Prostate gland (tissue), 2 donors: ENCODE results near the gene LRBA. TPM values are rescaled to one million over a fixed set of nuclear protein-coding genes. Genes with fewer than 3 reads are reported as not detected.

Experiments
- DNase-seq: peaks from one replicate; pipeline ENCODE4 v3.0.0-alpha.2; 2019; ENCODE audit warnings: low spot score
- H3K27ac ChIP-seq, 2 donors: fragments of 200-600 bp; sonication (generic); 2 replicates each; pipeline ENCODE4 v1.5.1; 2017 to 2019
- H3K27me3 ChIP-seq: fragments of 200-600 bp; sonication (generic); replicated peaks from 2 replicates; pipeline ENCODE4 v1.5.1; 2019; ENCODE audit not compliant: insufficient read depth
- H3K36me3 ChIP-seq, 2 donors: fragments of 200-600 bp; sonication (generic); 1 replicate in 1 of 2; 2 replicates in 1 of 2; pipeline versions ENCODE4 v1.5.1 to v1.8.1; 2017 to 2019
- H3K4me1 ChIP-seq: fragments of 200-600 bp; sonication (generic); replicated peaks from 2 replicates; pipeline ENCODE4 v1.5.1; 2019
- H3K4me3 ChIP-seq, 2 donors: fragments of 200-600 bp; sonication (generic); 2 replicates each; pipeline ENCODE4 v1.5.1; 2017 to 2019
- H3K9me3 ChIP-seq: fragments of 200-600 bp; sonication (generic); 2 replicates; pipeline ENCODE4 v1.5.1; 2017
- POLR2A ChIP-seq: fragments of 450-650 bp; IDR thresholded peaks from one replicate; pipeline ENCODE4 v1.6.1; 2016; ENCODE audit warnings: antibody characterized with exemption, mild to moderate bottlenecking
- POLR2AphosphoS5 ChIP-seq: sonication (generic); formaldehyde crosslinking; IDR thresholded peaks from one replicate; pipeline ENCODE4 v1.6.1; 2017; ENCODE audit warnings: antibody characterized with exemption
- WGBS: methylation state at CpG from one replicate; pipeline ENCODE4 v1.1.5; 2018; 5-methylcytosine and 5-hydroxymethylcytosine counted together
- intact Hi-C: fragments of 100-400 bp; cut with DNase I; formaldehyde crosslinking; loops from one replicate; pipeline ENCODE4 v1.14.2; 2022
- total RNA-seq, 2 donors: library from RNA; depleted of rRNA; stranded (reverse); fragments of >200 nt; gene quantifications; one replicate each; pipeline ENCODE4 v1.1.0, GENCODE V29; 2016
- TF ChIP-seq, protein P1 (sequence below), 4 experiments: fragments of 200-600 bp in 2 of 4; fragments of 450-650 bp in 2 of 4; sonication (generic) in 2 of 4; IDR thresholded peaks; 1 replicate in 3 of 4; 2 replicates in 1 of 4; pipeline ENCODE4 v1.5.1; 2016 to 2019; ENCODE audit warnings: antibody characterized with exemption in 4 of 4, mild to moderate bottlenecking in 2 of 4, moderate library complexity in 2 of 4

Gene LRBA
- total RNA-seq, 2 donors from 2014 or later = 69.8 to 79.8 TPM

DNA sequence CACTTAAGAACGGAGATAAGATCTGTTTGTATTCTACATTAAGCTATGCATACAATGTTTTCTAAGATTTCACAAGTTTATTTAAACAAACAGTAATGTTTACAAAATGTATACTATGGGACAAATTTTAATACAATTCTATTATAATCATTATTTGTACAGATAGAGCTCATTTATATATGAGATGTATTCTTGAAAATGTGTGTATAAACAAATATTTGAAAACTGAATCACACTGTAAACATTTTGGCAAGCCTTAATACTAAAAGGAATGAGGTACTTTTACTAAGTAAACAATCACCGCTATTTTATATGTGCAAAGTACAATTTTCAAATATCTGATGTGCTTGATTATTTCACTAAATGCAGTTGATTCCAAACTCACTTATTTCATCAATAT, 552.3 kb downstream of the LRBA start:
- intact Hi-C loops = no loop called here
- H3K36me3 ChIP-seq = no peaks in the 10 kb centered on the region
- H3K4me1 ChIP-seq = no peaks in the 10 kb centered on the region
- no peaks in the 10 kb centered on the region for H3K27me3 ChIP-seq
- H3K4me3 ChIP-seq = no peak overlapping the region
- no peak for DNase-seq
- 56% methylated on average over 2 of the region's 2 CpGs for WGBS
- H3K27ac ChIP-seq = no peak overlapping the region
- TF ChIP-seq POLR2A (no peak), POLR2AphosphoS5 (no peak)
- TF ChIP-seq, protein P1, sequence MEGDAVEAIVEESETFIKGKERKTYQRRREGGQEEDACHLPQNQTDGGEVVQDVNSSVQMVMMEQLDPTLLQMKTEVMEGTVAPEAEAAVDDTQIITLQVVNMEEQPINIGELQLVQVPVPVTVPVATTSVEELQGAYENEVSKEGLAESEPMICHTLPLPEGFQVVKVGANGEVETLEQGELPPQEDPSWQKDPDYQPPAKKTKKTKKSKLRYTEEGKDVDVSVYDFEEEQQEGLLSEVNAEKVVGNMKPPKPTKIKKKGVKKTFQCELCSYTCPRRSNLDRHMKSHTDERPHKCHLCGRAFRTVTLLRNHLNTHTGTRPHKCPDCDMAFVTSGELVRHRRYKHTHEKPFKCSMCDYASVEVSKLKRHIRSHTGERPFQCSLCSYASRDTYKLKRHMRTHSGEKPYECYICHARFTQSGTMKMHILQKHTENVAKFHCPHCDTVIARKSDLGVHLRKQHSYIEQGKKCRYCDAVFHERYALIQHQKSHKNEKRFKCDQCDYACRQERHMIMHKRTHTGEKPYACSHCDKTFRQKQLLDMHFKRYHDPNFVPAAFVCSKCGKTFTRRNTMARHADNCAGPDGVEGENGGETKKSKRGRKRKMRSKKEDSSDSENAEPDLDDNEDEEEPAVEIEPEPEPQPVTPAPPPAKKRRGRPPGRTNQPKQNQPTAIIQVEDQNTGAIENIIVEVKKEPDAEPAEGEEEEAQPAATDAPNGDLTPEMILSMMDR (IDR thresholded peaks at IDR 0.05) = no peak
- no peaks in the 10 kb centered on the region for H3K9me3 ChIP-seq

DNA sequence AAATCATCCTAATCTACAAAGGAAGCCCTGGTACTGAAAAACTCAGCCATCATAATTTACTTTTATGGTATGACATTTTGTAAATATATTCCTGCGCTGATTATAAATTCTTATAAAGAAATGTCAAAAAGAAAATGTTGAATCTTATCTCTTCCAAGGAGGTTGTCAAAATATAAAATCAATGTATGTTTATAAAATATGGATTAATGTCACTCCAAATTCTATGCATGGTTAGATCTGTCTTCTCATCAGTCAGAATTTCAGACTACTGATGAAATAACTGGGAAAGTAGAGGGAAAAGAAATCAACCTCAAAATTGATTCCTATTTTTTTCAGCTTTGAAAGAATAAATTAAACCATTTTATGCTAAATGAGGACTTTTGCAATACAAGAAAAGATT, 553.1 kb downstream of the LRBA start:
- WGBS = 96% methylated on average over 1 of the region's 1 CpG
- no peak for DNase-seq
- Histone ChIP-seq H3K36me3 (no peaks in the 10 kb centered on the region), H3K4me1 (no peaks in the 10 kb centered on the region), H3K27ac (no peak overlapping the region), H3K4me3 (no peak overlapping the region), H3K27me3 (no peaks in the 10 kb centered on the region), H3K9me3 (no peaks in the 10 kb centered on the region)
- intact Hi-C loops = no loop called here
- TF ChIP-seq, protein P1 (IDR thresholded peaks at IDR 0.05) = no peak
- TF ChIP-seq POLR2A (no peak), POLR2AphosphoS5 (no peak)

DNA sequence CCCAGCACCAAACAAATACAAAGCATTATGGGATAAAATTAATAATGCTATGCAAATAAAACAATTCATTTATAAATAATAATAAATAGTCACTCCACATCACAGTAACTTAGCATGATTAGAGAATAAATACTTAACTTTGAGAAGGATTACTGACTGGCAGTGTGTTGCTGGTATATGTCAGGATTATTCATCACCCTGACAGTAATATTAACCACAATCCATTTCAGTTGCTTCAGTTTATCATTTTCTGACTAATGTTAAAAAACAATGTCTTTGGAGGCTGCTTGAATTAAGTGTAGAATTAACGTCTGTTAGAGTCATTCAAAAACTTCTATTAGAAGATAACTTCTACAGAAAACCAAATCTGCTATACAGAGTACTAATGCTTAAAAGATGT, 557.3 kb downstream of the LRBA start:
- Histone ChIP-seq H3K4me3 (no peak overlapping the region), H3K36me3 (no peaks in the 10 kb centered on the region), H3K4me1 (no peaks in the 10 kb centered on the region), H3K27ac (no peak overlapping the region), H3K9me3 (no peaks in the 10 kb centered on the region), H3K27me3 (no peaks in the 10 kb centered on the region)
- DNase-seq = no peak
- WGBS = 84% methylated on average over 1 of the region's 1 CpG
- intact Hi-C loops = no loop called here
- TF ChIP-seq POLR2AphosphoS5 (no peak), POLR2A (no peak)
- TF ChIP-seq, protein P1 (IDR thresholded peaks at IDR 0.05) = no peak

DNA sequence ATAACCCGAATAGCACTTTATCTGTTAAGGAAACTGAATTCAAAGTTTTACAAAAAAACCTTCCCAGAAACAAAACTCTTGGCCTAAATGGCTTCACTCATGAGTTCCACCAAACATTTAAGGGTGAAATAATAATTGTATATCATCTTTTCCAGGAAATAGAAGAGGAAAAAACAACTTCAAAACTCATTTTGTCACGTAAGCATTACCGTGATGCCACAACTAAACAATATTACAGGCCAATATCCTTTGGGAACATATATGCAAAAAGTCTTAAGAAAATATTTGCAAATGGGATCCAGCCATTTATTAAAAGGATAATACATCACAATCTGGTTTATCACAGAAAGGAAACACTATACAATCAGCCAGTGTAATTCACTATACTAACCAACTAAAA, 563.2 kb downstream of the LRBA start:
- Histone ChIP-seq H3K27ac (no peak overlapping the region), H3K9me3 (no peaks in the 10 kb centered on the region), H3K4me3 (no peak overlapping the region), H3K36me3 (no peaks in the 10 kb centered on the region), H3K4me1 (no peaks in the 10 kb centered on the region), H3K27me3 (no peaks in the 10 kb centered on the region)
- no peak for TF ChIP-seq POLR2AphosphoS5
- TF ChIP-seq, protein P1 (IDR thresholded peaks at IDR 0.05) = no peak
- no peak for TF ChIP-seq POLR2A
- no peak for DNase-seq
- 94% methylated on average over 3 of the region's 3 CpGs for WGBS
- intact Hi-C loops = no loop called here

DNA sequence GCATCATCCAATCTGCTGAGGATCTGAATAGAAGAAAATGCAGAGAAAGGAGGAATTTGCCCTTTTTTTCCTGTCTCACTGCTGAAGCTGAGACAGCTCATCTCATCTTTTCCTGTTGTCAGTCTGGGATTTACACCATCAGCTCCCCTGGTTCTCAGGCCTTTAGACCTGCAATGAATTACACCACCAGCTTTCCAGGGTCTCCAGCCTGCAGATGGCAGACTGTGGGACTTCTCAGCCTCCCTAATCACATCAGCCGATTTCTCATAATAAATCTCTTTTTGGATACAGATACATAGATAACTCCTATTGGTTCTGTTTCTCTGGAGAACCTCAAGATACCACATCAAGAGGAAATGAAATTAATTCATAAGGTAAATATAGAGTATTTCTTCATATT, 567.7 kb downstream of the LRBA start:
- Histone ChIP-seq H3K4me1 (no peaks in the 10 kb centered on the region), H3K4me3 (no peak overlapping the region), H3K9me3 (no peaks in the 10 kb centered on the region), H3K27ac (no peak overlapping the region), H3K36me3 (no peaks in the 10 kb centered on the region), H3K27me3 (no peaks in the 10 kb centered on the region)
- intact Hi-C loops = no loop called here
- 100% methylated on average over 1 of the region's 1 CpG for WGBS
- no peak for DNase-seq
- TF ChIP-seq POLR2A (no peak), POLR2AphosphoS5 (no peak)
- TF ChIP-seq, protein P1 (IDR thresholded peaks at IDR 0.05) = no peak
